GM06990 (cell line): Measurements from ENCODE around the gene EPM2AIP1.
A peak's percentile ranks its signal among the peaks of the same experiment; 100 is the strongest.

Experiments
- DNase-seq: peaks from one replicate; pipeline ENCODE4 v3.0.0-alpha.2; 2011; ENCODE audit not compliant: insufficient read length; ENCODE audit errors: extremely low read depth
- H3K27me3 ChIP-seq: replicated peaks from 2 replicates; pipeline ENCODE4 v1.6.0; 2011; ENCODE audit warnings: low read length; ENCODE audit not compliant: control insufficient read depth, insufficient read depth
- H3K36me3 ChIP-seq: 2 replicates; pipeline ENCODE4 v1.5.1; 2011; ENCODE audit warnings: low read length; ENCODE audit not compliant: control insufficient read depth, insufficient read depth
- H3K4me3 ChIP-seq: replicated peaks from 2 replicates; pipeline ENCODE4 v1.5.1; 2011; ENCODE audit warnings: low read depth, mild to moderate bottlenecking, control low read depth, low read length
- TF ChIP-seq, protein P1 (sequence below): IDR thresholded peaks from 2 replicates; pipeline ENCODE4 v1.5.1; 2011; ENCODE audit warnings: low read length, control low read depth, mild to moderate bottlenecking, inconsistent platforms; ENCODE audit not compliant: insufficient read depth, poor library complexity, severe bottlenecking

The EPM2AIP1 gene

GRCh38 chr3:37016903-37017302, 24.0 kb upstream of the EPM2AIP1 start:
- Histone ChIP-seq H3K27me3 (no peaks in the 10 kb centered on the region), H3K4me3 (no peak overlapping the region), H3K36me3 (peaks cover 30% of the 10 kb centered on the region)
- TF ChIP-seq, protein P1, sequence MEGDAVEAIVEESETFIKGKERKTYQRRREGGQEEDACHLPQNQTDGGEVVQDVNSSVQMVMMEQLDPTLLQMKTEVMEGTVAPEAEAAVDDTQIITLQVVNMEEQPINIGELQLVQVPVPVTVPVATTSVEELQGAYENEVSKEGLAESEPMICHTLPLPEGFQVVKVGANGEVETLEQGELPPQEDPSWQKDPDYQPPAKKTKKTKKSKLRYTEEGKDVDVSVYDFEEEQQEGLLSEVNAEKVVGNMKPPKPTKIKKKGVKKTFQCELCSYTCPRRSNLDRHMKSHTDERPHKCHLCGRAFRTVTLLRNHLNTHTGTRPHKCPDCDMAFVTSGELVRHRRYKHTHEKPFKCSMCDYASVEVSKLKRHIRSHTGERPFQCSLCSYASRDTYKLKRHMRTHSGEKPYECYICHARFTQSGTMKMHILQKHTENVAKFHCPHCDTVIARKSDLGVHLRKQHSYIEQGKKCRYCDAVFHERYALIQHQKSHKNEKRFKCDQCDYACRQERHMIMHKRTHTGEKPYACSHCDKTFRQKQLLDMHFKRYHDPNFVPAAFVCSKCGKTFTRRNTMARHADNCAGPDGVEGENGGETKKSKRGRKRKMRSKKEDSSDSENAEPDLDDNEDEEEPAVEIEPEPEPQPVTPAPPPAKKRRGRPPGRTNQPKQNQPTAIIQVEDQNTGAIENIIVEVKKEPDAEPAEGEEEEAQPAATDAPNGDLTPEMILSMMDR = no peak
- no peak for DNase-seq

GRCh38 chr3:37015642-37016041, 22.7 kb upstream of the EPM2AIP1 start:
- no peak for DNase-seq
- TF ChIP-seq, protein P1 = no peak
- Histone ChIP-seq H3K27me3 (no peaks in the 10 kb centered on the region), H3K4me3 (no peak overlapping the region), H3K36me3 (peaks cover 22% of the 10 kb centered on the region)

DNA sequence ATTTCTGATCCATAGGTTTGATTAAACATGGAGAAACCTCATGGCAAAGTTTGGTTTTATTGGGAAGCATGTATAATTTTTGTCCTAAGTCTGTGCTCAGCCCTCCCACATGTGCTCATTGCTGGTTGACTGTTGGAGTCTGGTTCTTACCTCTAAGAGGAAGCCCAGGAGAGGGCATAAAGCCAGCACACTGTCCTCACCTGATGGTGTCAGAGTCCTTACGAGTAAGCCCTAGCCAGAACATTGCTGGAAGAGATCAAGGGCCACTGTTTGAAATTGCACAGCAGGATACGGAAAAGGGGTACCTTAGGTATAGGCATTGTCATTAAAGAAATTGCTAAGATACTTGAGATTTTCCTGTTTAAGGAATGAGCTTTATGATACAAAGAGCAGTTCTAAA, 21.7 kb upstream of the EPM2AIP1 start:
- Histone ChIP-seq H3K36me3 (peaks cover 20% of the 10 kb centered on the region), H3K27me3 (no peaks in the 10 kb centered on the region), H3K4me3 (no peak overlapping the region)
- DNase-seq = no peak
- TF ChIP-seq, protein P1 = no peak

DNA sequence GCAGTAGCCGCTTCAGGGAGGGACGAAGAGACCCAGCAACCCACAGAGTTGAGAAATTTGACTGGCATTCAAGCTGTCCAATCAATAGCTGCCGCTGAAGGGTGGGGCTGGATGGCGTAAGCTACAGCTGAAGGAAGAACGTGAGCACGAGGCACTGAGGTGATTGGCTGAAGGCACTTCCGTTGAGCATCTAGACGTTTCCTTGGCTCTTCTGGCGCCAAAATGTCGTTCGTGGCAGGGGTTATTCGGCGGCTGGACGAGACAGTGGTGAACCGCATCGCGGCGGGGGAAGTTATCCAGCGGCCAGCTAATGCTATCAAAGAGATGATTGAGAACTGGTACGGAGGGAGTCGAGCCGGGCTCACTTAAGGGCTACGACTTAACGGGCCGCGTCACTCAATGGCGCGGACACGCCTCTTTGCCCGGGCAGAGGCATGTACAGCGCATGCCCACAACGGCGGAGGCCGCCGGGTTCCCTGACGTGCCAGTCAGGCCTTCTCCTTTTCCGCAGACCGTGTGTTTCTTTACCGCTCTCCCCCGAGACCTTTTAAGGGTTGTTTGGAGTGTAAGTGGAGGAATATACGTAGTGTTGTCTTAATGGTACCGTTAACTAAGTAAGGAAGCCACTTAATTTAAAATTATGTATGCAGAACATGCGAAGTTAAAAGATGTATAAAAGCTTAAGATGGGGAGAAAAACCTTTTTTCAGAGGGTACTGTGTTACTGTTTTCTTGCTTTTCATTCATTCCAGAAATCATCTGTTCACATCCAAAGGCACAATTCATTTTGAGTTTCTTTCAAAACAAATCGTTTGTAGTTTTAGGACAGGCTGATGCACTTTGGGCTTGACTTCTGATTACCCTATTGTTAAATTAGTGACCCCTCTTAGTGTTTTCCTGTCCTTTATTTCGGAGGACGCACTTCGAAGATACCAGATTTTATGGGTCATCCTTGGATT, 674 bp upstream of the EPM2AIP1 start, which contains the start of gene MLH1:
TSS of gene MLH1 (plus strand) at position 193 of the 958 bp plus-strand sequence. CDS start at position 223, 30 bp downstream.
- DNase-seq = peak; percentile 95
- TF ChIP-seq, protein P1 = no peak
- peaks cover 2% of the 10 kb centered on the region; the same call in 1 of the 2 replicates for H3K36me3 ChIP-seq
- H3K27me3 ChIP-seq = no peaks in the 10 kb centered on the region
- H3K4me3 ChIP-seq = peak within 1 kb of the TSS; percentile 85

DNA sequence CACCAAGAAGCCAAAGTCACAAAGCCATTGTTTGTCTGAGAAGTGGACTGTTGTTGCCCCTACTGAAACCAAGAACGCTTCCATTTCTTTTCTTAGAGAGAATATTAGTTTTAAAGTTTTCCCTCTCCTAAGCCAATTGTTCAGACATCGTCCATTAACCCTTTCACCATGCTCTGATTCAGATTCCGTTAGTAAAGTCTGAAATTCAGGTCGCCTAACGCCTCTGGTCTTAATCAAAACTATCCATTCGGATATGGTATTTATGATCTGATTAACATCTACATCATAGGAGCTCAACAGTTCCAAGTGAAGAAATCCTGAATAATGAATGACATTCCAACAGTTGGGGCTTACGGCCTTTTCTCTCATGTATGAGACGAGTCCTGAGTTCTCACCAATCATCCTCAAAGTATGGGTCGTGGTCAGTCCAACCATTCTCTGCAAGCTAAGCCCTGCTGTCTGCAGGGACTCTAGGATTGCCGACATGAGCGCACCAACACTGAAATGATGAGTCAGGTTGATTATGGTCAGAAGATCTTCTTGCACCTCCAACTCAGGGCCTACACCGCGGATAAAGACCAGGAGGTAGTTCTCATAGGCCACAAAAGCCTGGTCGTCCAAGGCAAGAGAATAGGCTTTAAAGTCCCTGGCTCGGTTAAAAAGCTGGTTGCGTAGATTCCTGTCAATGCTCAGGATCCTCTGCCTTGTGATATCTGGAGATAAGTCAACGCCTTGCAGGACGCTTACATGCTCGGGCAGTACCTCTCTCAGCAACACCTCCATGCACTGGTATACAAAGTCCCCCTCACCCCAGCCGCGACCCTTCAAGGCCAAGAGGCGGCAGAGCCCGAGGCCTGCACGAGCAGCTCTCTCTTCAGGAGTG, 767 bp downstream of the EPM2AIP1 start:
- TF ChIP-seq, protein P1 = no peak
- Histone ChIP-seq H3K4me3 (peak overlapping the region; percentile 85), H3K27me3 (no peaks in the 10 kb centered on the region), H3K36me3 (no peaks in the 10 kb centered on the region; the same call in 1 of the 2 replicates)
- no peak for DNase-seq
